Measurements from ENCODE around the gene GRIK4.

Gene GRIK4

DNA sequence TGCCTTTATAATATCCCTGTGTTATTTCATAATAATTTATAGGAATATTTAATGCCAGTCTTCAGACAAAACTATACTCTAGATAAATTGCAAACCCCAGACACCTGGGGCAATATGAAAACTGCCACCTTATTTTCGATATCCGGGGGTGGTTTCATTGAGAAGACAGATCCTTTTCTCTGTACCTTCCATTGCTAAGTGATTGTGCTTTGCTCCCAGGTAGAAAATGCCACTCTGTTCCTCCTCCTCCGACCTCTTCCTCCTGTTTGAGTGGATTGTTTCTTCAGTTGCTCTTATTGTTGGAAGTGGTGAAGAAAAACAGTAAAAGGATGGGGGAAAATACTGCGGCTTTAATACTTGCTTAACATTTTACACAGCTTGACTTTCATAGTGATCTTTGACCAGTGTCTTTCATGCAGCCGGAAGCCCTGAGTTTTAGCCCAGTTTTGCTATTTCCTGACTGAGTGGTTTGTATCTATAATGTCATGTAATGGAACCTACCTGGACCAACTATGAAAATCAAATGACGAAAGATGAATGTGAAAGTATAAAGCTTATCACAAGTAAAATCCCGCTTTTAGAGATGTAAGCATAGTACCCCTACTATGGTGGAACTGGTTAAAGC, 5.6 kb upstream of the GRIK4 start:
- no peak overlapping the region for H3K27ac ChIP-seq (ENCODE audit: poor library complexity, severe bottlenecking)
- H3K4me3 ChIP-seq (ENCODE audit: severe bottlenecking): no peak overlapping the region
- H3K4me1 ChIP-seq (ENCODE audit: insufficient read depth, poor library complexity, severe bottlenecking): no peaks in the 10 kb centered on the region
- peaks cover 20% of the 10 kb centered on the region for H3K27me3 ChIP-seq (ENCODE audit: insufficient read depth, poor library complexity, severe bottlenecking)
- no peak for ATAC-seq (ENCODE audit: low read depth)
- no peaks in the 10 kb centered on the region for H3K36me3 ChIP-seq (ENCODE audit: low read depth)
- TF ChIP-seq, protein P1, sequence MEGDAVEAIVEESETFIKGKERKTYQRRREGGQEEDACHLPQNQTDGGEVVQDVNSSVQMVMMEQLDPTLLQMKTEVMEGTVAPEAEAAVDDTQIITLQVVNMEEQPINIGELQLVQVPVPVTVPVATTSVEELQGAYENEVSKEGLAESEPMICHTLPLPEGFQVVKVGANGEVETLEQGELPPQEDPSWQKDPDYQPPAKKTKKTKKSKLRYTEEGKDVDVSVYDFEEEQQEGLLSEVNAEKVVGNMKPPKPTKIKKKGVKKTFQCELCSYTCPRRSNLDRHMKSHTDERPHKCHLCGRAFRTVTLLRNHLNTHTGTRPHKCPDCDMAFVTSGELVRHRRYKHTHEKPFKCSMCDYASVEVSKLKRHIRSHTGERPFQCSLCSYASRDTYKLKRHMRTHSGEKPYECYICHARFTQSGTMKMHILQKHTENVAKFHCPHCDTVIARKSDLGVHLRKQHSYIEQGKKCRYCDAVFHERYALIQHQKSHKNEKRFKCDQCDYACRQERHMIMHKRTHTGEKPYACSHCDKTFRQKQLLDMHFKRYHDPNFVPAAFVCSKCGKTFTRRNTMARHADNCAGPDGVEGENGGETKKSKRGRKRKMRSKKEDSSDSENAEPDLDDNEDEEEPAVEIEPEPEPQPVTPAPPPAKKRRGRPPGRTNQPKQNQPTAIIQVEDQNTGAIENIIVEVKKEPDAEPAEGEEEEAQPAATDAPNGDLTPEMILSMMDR (IDR thresholded peaks at IDR 0.05; ENCODE audit: poor library complexity, severe bottlenecking): no peak
- DNase-seq (ENCODE audit: low spot score): no peak
- H3K9me3 ChIP-seq (ENCODE audit: severe bottlenecking): no peaks in the 10 kb centered on the region

- Histone ChIP-seq H3K27me3 (ENCODE audit: insufficient read depth, poor library complexity, severe bottlenecking) (peaks cover 23% of the 10 kb centered on the region), H3K36me3 (ENCODE audit: low read depth) (no peaks in the 10 kb centered on the region), H3K9me3 (ENCODE audit: severe bottlenecking) (no peaks in the 10 kb centered on the region), H3K27ac (ENCODE audit: poor library complexity, severe bottlenecking) (no peak overlapping the region), H3K4me3 (ENCODE audit: severe bottlenecking) (no peak overlapping the region), H3K4me1 (ENCODE audit: insufficient read depth, poor library complexity, severe bottlenecking) (no peaks in the 10 kb centered on the region)
- DNase-seq (ENCODE audit: low spot score): no peak
- ATAC-seq (ENCODE audit: low read depth): no peak
- TF ChIP-seq, protein P1 (IDR thresholded peaks at IDR 0.05; ENCODE audit: poor library complexity, severe bottlenecking): no peak
Observed at GRCh38 chr11:120509346-120510053, 2.0 kb upstream of the GRIK4 start.

- TF ChIP-seq, protein P1 (IDR thresholded peaks at IDR 0.05; ENCODE audit: poor library complexity, severe bottlenecking): no peak
- H3K9me3 ChIP-seq (ENCODE audit: severe bottlenecking): no peaks in the 10 kb centered on the region
- H3K27ac ChIP-seq (ENCODE audit: poor library complexity, severe bottlenecking): no peak overlapping the region
- H3K4me1 ChIP-seq (ENCODE audit: insufficient read depth, poor library complexity, severe bottlenecking): no peaks in the 10 kb centered on the region
- no peak for ATAC-seq (ENCODE audit: low read depth)
- peaks cover 17% of the 10 kb centered on the region for H3K27me3 ChIP-seq (ENCODE audit: insufficient read depth, poor library complexity, severe bottlenecking)
- H3K36me3 ChIP-seq (ENCODE audit: low read depth): no peaks in the 10 kb centered on the region
- no peak overlapping the region for H3K4me3 ChIP-seq (ENCODE audit: severe bottlenecking)
- DNase-seq (ENCODE audit: low spot score): no peak
Observed at GRCh38 chr11:120510406-120511115, 987 bp upstream of the GRIK4 start.

DNA sequence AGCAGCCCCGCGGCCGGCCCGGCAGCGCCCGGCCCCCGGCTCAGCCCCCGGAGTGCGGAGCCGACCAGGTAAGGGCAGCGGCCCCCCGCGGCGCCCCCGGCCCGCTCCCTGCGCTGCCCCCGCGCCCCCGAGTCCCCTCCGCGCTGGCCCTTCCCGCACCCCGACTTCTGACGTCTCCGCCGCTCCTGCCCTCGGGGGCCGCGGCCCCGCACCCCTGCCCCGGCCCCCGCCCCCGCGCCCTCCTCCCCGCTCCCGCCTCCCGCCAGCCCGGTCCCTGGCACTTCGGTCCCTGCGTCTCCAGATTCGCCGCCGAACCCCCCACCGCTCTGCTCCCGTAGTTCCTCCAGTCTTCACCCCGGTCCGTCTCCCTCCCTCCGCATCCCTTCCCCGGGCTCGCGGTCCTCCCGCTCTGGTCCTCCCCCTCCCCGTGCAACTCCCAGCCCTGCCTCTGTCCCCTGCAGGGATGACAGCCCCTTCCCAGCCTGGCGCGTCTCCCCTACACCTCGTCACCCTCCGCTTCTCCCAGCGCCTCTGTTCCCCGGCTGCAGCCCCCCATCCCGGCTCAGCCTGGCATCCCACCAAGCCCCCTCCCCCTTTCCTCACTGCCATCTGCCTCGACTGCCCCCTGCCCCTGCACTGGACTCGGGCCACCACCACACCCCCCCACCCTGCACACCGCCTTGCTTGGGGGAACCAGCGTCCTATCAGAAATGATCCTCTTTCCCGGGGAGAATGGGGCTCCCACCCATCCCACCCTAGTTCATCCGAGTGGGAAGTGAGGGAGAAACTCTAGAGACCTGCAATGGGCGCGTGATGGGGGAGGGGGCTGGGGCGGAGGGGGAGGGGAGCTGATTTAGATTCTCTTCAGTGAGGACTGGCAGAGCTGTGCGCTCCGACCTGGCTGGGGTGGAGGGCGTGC, 531 bp downstream of the GRIK4 start:
- H3K36me3 ChIP-seq (ENCODE audit: low read depth): no peaks in the 10 kb centered on the region
- H3K4me3 ChIP-seq (ENCODE audit: severe bottlenecking): peak overlapping the region; percentile 41
- no peak overlapping the region for H3K27ac ChIP-seq (ENCODE audit: poor library complexity, severe bottlenecking)
- TF ChIP-seq, protein P1 (IDR thresholded peaks at IDR 0.05; ENCODE audit: poor library complexity, severe bottlenecking): no peak
- peaks cover 4% of the 10 kb centered on the region for H3K27me3 ChIP-seq (ENCODE audit: insufficient read depth, poor library complexity, severe bottlenecking)
- DNase-seq (ENCODE audit: low spot score) (no peak), ATAC-seq (ENCODE audit: low read depth) (no peak)
- no peaks in the 10 kb centered on the region for H3K9me3 ChIP-seq (ENCODE audit: severe bottlenecking)
- no peaks in the 10 kb centered on the region for H3K4me1 ChIP-seq (ENCODE audit: insufficient read depth, poor library complexity, severe bottlenecking)

Measured in RWPE2 (cell line).